Stimulated activated naive CD8-positive, alpha-beta T cell treated with anti-CD3 and anti-CD28 coated beads, Interleukin-15, amount 100 ng/mL, for 72 hours (primary cell): ENCODE measurements around the gene MYO18A.
A peak's percentile ranks its signal among the peaks of the same experiment; 100 is the strongest.
"Not testable (repeated sequence)": the region's sequence is repeated elsewhere in the genome, so short reads cannot be mapped to it uniquely, and the experiment has no call there.

Experiments
- ATAC-seq: fragments of 150-1000 bp; cut with Tn5 transposase; 2 replicates; pipeline ENCODE4 v1.10.0; 2021; ENCODE audit warnings: mild to moderate bottlenecking, moderate library complexity
- DNase-seq, 2 donors: peaks; one replicate each; pipeline ENCODE4 v3.0.0; 2021 to 2022
- H3K27ac Mint-ChIP-seq, 2 donors: one replicate each; pipeline ENCODE4 v1.8.0; 2022; ENCODE audit warnings: mild to moderate bottlenecking in 2 of 2, mixed read lengths in 2 of 2, moderate library complexity in 2 of 2
- H3K27me3 Mint-ChIP-seq: one replicate; pipeline ENCODE4 v1.8.0; 2022; ENCODE audit warnings: mixed read lengths
- H3K4me1 Mint-ChIP-seq: one replicate; pipeline ENCODE4 v1.8.0; 2022; ENCODE audit warnings: mild to moderate bottlenecking, mixed read lengths
- H3K4me3 Mint-ChIP-seq, 2 donors: one replicate each; pipeline ENCODE4 v1.8.0; 2022; ENCODE audit warnings: mild to moderate bottlenecking in 2 of 2, mixed read lengths in 2 of 2, moderate library complexity in 1 of 2
- H3K9me3 Mint-ChIP-seq, 2 donors: one replicate each; pipeline ENCODE4 v1.8.0; 2022; ENCODE audit warnings: mixed read lengths in 2 of 2

Gene MYO18A

GRCh38 chr17:29178750-29179231 is 1.4 kb downstream of the MYO18A start:
- Mint-ChIP-seq H3K27ac (no peak overlapping the region), H3K4me3 (peak overlapping the region; percentile 71 to 75), H3K27me3 (peaks cover 8% of the 10 kb centered on the region), H3K4me1 (peaks cover 49% of the 10 kb centered on the region), H3K9me3 (no peaks in the 10 kb centered on the region)
- no peak for ATAC-seq
- DNase-seq: no peak

DNA sequence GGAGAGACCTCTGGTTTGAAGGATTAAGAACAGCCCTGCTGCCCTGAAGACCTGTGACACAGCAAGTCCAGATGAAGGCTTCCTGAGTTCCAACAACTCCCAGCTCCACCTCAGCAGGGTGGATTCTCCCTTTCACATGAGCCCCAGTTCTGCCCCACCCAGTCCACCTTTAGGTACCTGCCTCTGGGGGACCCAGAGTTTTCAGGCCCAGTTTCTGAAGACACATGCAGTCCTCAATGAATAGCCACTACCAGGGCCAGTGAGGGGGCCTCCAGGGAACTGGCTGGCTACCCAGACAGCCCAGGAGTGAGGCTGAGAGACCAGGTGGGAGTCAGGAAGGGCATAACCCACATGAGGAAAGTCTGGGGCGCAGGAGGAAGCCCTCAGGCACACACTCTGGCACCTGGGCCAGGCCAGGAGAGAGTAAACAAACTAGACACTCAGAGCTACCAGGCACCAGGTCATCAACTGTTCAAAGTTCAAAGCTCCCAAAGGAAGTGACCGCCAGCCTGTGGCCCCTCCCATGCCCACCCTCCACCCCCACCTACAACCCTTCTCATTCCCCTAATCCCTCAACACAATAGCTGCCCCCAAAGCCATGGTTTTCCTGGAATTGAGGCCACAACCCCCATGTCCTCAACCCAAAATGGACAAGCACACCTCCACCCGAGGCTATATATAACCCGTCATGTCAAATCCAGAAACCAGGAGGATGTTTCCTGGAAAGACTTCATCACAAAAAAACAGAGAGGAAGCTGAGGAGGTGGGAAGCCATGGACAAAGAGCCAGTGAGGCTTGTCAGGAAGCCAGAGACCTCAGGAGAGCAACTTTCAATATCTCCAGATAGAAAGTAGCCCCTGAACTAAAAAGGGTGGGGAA is 2.1 kb downstream of the MYO18A start:
- no peak for DNase-seq
- Mint-ChIP-seq H3K27ac (no peak overlapping the region), H3K27me3 (peaks cover 8% of the 10 kb centered on the region), H3K4me3 (peak overlapping the region; percentile 86 to 90), H3K4me1 (peaks cover 49% of the 10 kb centered on the region), H3K9me3 (no peaks in the 10 kb centered on the region)
- no peak for ATAC-seq

- Mint-ChIP-seq H3K27me3 (peaks cover 8% of the 10 kb centered on the region), H3K9me3 (no peaks in the 10 kb centered on the region), H3K4me1 (peaks cover 49% of the 10 kb centered on the region), H3K27ac (no peak overlapping the region), H3K4me3 (peak overlapping the region; percentile 86 to 90)
- DNase-seq (no peak), ATAC-seq (no peak)
These were observed 2.7 kb downstream of the MYO18A start for GRCh38 chr17:29177541-29177870.

- peak overlapping the region; percentile 80 to 96 for H3K27ac Mint-ChIP-seq
- peaks cover 8% of the 10 kb centered on the region for H3K27me3 Mint-ChIP-seq
- H3K4me1 Mint-ChIP-seq: peaks cover 49% of the 10 kb centered on the region
- peak; percentile 46 to 57 for DNase-seq
- ATAC-seq: peak; percentile 60
- H3K4me3 Mint-ChIP-seq: peak overlapping the region; percentile 86 to 90
- H3K9me3 Mint-ChIP-seq: no peaks in the 10 kb centered on the region
These were observed 3.4 kb downstream of the MYO18A start for GRCh38 chr17:29176558-29177351.

DNA sequence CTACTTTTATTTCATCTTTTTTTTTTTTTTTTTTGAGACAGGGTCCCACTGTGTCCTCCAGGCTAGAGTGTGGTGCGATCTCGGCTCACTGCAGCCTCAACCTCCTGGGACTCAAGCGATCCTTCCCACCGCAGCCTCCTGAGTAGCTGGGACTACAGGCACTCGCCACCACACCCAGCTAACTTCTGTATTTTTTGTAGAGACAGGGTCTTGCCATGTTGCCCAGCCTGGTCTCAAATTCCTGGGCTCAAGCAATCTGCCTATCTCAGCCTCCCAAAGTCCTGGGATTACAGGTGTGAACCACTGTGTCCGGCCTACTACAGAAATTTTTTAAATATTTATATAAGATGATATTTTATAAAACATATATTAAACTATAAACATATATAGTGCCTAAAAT is 4.8 kb downstream of the MYO18A start:
- H3K9me3 Mint-ChIP-seq: no peaks in the 10 kb centered on the region
- H3K4me1 Mint-ChIP-seq: peaks cover 40% of the 10 kb centered on the region

DNA sequence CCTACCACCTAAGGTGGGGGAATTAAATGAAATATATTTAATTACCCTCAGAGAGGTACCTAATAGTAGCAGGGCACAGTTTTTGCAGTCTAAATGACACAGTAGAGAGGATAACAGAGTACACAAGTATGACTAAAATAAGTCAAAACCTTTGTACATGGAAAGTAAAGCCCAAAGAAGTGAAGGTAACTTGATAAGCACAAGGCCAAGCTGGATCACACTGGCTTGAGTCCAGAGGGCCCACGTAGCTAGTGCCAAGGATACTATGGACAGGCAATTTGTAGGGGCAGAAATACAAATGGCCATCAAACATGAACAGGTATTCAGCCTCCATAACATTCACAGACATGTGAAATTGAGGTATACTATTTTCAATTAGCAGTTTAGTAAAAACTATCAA is 7.6 kb downstream of the MYO18A start:
- Mint-ChIP-seq H3K27ac (no peak overlapping the region), H3K4me1 (peaks cover 18% of the 10 kb centered on the region)
- ATAC-seq: no peak

More for the DNA sequence above, 4.8 kb downstream of the MYO18A start:
- no peaks in the 10 kb centered on the region for H3K27me3 Mint-ChIP-seq
- DNase-seq: no peak
- no peak overlapping the region for H3K27ac Mint-ChIP-seq
- no peak overlapping the region for H3K4me3 Mint-ChIP-seq
- ATAC-seq: no peak

GRCh38 chr17:29170682-29171081 is 9.5 kb downstream of the MYO18A start:
- no peak overlapping the region for H3K27ac Mint-ChIP-seq
- DNase-seq (no peak), ATAC-seq (no peak)
- no peak overlapping the region for H3K4me3 Mint-ChIP-seq
- H3K27me3 Mint-ChIP-seq: no peaks in the 10 kb centered on the region
- H3K9me3 Mint-ChIP-seq: no peaks in the 10 kb centered on the region
- H3K4me1 Mint-ChIP-seq: peaks cover 4% of the 10 kb centered on the region

More for the DNA sequence above, 7.6 kb downstream of the MYO18A start:
- no peaks in the 10 kb centered on the region for H3K27me3 Mint-ChIP-seq
- no peak overlapping the region for H3K4me3 Mint-ChIP-seq
- no peaks in the 10 kb centered on the region for H3K9me3 Mint-ChIP-seq
- DNase-seq: no peak

DNA sequence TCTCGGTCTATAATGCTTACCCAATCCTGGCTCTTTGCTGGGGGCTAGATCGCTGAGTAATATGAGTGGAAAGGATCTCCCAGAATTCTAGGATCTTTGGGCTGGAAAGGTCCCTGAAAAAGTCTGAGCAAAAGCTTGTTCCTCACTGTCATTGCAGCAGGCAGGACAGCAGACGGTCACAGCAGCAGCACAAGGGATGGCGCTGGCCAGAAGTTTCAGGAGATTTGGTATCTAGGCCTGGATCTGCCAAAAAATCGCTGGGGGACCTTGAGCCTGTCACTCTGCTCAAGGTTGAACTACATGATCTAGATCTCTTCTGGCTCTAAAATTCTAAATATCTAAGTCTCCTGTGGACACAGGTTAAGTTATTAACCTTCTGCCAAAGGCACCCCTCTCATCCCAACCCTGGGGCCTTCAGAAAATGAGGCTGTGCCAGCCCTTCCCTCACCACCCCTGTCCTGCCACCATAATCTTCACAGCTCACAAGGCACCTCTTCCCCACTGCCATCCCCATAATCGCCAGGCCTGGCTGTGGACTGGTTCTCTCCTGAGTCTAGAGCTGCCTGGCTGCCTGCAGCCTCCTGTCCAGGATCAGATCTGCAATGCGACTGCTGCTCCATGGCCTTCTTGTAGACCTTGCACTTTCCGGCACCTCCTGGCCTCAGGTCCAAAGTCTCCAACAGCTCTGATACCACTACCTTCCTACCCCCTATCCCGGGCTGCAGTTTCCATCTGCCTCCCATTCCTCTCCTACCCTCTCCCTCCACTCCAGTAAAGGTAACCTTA is 10.2 kb downstream of the MYO18A start:
- no peaks in the 10 kb centered on the region for H3K9me3 Mint-ChIP-seq

DNA sequence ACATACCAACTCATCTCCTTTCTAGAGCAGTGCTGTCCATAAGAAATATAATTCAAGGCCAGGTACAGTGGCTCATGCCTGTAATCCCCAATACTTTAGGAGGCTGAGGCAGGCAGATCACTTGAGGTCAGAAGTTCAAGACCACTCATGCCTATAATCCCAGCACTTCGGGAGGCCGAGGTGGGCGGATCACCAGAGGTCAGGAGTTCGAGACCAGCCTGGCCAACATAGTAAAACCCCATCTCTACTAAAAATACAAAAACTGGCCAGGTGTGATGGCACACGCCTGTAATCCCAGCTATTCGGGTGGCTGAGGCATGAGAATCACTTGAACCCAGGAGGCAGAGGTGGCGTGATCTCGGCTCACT is 11.5 kb downstream of the MYO18A start:
- not testable (repeated sequence) for H3K27ac Mint-ChIP-seq, H3K9me3 Mint-ChIP-seq, H3K27me3 Mint-ChIP-seq, ATAC-seq, H3K4me1 Mint-ChIP-seq, H3K4me3 Mint-ChIP-seq, DNase-seq

More for the DNA sequence above, 10.2 kb downstream of the MYO18A start:
- H3K27me3 Mint-ChIP-seq: no peaks in the 10 kb centered on the region
- no peak overlapping the region for H3K27ac Mint-ChIP-seq
- H3K4me1 Mint-ChIP-seq: peaks cover 4% of the 10 kb centered on the region
- no peak for ATAC-seq
- no peak for DNase-seq
- no peak overlapping the region for H3K4me3 Mint-ChIP-seq

DNA sequence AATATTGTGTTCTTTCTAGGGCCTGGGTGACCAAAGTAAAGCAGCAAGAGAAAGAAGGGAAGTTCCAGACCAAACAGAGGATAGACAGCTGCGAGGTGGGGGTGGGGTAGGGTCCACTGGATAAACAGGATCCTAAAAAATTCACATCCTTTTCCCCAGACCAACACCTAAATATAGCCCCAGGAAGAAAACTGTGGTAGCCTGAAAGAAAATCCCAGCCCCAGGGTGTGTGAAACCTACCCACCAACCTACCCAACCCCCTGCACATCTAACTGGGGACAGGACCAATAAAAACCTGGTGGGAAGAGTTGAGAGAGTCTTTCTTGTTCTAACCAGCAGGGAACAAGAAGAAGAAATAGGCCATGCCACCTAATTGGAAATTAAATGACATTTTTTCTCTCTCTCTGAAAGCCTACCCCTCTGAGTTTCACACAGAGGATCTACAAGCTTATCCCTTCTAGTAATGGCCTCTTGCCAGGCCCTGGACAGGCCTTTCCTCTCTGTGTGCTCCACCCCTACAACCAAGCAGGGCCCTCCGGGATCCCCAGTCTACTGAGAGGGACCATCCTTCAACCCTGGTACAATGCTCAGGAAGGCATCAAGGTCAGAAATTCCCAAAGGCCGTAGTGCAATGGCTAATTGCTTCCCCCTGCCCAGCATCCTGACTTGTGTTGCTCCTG is 12.0 kb downstream of the MYO18A start:
- H3K9me3 Mint-ChIP-seq: no peaks in the 10 kb centered on the region
- no peak overlapping the region for H3K4me3 Mint-ChIP-seq
- DNase-seq (no peak), ATAC-seq (no peak)
- H3K4me1 Mint-ChIP-seq: peaks cover 4% of the 10 kb centered on the region
- H3K27ac Mint-ChIP-seq: no peak overlapping the region
- H3K27me3 Mint-ChIP-seq: no peaks in the 10 kb centered on the region

DNA sequence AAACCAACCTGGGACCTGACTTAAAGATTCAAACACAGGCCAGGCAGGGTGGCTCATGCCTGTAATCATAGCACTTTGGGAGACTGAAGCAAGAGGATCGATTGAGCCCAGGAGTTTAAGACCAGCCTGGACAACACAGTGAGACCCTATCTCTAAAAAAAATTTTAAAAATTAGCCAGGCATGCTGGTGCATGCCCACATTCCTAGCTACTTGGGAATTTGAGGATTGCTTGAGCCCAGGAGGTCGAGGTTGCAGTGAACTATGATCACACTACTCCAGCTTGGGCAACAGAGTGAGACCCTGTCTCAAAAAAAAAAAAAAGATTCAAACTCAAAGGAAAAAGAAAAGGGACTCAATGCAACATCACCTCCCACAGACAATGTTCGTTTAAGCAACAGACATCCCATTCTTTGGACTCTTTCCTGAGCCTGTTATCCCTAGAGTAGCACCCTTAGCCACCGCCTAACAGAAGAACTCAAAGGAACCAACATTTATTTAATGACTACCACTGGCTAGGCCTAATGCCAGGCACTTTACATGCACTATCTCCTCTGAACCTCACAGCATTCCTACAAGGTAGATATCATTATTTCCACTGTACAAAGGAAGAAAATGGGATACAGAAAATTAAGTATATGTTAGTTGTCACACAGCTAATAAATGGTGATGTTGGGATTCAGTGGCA is 12.7 kb downstream of the MYO18A start:
- Mint-ChIP-seq H3K4me3 (no peak overlapping the region), H3K27me3 (no peaks in the 10 kb centered on the region), H3K27ac (no peak overlapping the region), H3K4me1 (peaks cover 4% of the 10 kb centered on the region), H3K9me3 (no peaks in the 10 kb centered on the region)
- DNase-seq (no peak), ATAC-seq (no peak)

- ATAC-seq: no peak
- peaks cover 4% of the 10 kb centered on the region for H3K4me1 Mint-ChIP-seq
- no peak for DNase-seq
- H3K4me3 Mint-ChIP-seq: no peak overlapping the region
- H3K27ac Mint-ChIP-seq: no peak overlapping the region
- H3K9me3 Mint-ChIP-seq: no peaks in the 10 kb centered on the region
- H3K27me3 Mint-ChIP-seq: no peaks in the 10 kb centered on the region
These were observed 13.7 kb downstream of the MYO18A start for GRCh38 chr17:29166507-29166887.

DNA sequence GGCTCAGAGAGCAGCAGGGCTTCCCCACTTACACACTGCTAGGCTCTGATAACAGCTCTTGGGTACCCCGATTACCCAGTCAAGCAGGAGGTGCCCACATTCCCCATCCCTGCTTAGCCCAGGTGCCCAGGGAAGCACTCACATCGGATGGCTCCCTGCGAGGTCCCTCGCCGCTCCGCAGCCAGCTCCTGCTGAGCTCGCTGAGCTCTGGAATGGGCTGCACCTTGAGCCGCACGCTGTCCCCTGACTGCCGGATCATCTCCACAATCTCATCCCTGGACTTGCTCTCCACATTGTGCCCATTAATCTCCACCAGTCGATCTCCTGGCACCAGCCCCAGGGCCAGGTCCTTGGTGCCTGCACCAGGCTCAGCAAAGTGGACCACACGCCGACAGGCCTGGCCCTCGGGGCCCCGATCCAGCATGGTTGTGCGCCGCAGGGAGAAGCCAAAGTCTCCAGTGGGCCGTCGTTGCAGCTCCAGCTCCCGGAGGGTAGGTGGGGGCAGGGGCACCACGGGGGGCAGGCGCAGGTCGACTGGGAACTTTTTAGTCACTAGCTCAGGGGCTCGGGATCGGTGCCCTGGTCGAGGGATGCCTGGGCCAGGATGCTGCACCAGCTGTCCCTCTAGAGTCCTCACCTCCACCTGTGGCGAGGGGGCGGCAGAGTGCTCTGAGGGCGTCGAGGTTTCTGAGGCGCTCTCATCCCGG is 14.2 kb downstream of the MYO18A start:
- peaks cover 4% of the 10 kb centered on the region for H3K4me1 Mint-ChIP-seq
- H3K27ac Mint-ChIP-seq: no peak overlapping the region
- no peak overlapping the region for H3K4me3 Mint-ChIP-seq
- no peaks in the 10 kb centered on the region for H3K9me3 Mint-ChIP-seq
- ATAC-seq (no peak), DNase-seq (no peak)
- no peaks in the 10 kb centered on the region for H3K27me3 Mint-ChIP-seq

DNA sequence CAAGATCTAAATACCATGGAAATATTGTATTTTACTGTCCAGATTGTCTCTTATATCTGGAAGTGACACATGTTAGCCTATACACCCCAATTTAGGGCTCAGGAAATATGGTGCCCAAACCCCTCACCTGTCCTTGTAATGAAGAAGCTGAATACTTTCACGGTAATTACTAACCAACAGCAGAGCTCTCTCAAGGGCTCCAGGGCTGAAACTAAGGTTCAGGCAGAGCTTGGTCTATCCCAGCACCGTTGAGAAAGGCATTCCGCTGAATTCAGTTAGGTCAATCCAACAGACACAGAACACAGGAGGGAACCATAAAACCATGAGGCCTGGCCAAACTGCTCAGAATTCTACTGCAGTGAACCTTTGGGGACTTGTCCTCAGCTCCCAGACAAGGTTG is 14.9 kb downstream of the MYO18A start:
- peaks cover 4% of the 10 kb centered on the region for H3K4me1 Mint-ChIP-seq
- no peaks in the 10 kb centered on the region for H3K27me3 Mint-ChIP-seq
- no peak overlapping the region for H3K4me3 Mint-ChIP-seq
- no peaks in the 10 kb centered on the region for H3K9me3 Mint-ChIP-seq
- H3K27ac Mint-ChIP-seq: no peak overlapping the region
- ATAC-seq (no peak), DNase-seq (no peak)
